Measurements from ENCODE around the gene NPAS2. TPM values are rescaled to one million over a fixed set of nuclear protein-coding genes. Genes with fewer than 3 reads are reported as not detected.

NPAS2 gene
- total RNA-seq, 1 experiment from 2014 or later = not detected

GRCh38 chr2:100832885-100833284 is 12.9 kb downstream of the NPAS2 start:
- no peaks in the 10 kb centered on the region for H3K4me1 ChIP-seq (ENCODE audit: low read length)
- DNase-seq = no peak
- H3K36me3 ChIP-seq (ENCODE audit: insufficient read depth, low read length) = no peaks in the 10 kb centered on the region
- no peak overlapping the region for H3K4me2 ChIP-seq (ENCODE audit: low read depth, low read length, poor library complexity, severe bottlenecking)
- no peak overlapping the region for H3K27ac ChIP-seq (ENCODE audit: low read length)
- no peak overlapping the region for H2AFZ ChIP-seq (ENCODE audit: low read length)
- H3K79me2 ChIP-seq (ENCODE audit: low read length) = no peaks in the 10 kb centered on the region
- no peaks in the 10 kb centered on the region for H4K20me1 ChIP-seq (ENCODE audit: insufficient read depth, low read depth, low read length)
- no peaks in the 10 kb centered on the region for H3K27me3 ChIP-seq (ENCODE audit: low read length)
- H3K4me3 ChIP-seq (ENCODE audit: low read length) = no peak overlapping the region
- no peaks in the 10 kb centered on the region for H3K9me3 ChIP-seq (ENCODE audit: low read length)
- no peaks in the 10 kb centered on the region for H3K9me2 ChIP-seq (replicated peaks; ENCODE audit: insufficient read depth, low read length)
- H3K9ac ChIP-seq (ENCODE audit: low read length) = no peak overlapping the region

DNA sequence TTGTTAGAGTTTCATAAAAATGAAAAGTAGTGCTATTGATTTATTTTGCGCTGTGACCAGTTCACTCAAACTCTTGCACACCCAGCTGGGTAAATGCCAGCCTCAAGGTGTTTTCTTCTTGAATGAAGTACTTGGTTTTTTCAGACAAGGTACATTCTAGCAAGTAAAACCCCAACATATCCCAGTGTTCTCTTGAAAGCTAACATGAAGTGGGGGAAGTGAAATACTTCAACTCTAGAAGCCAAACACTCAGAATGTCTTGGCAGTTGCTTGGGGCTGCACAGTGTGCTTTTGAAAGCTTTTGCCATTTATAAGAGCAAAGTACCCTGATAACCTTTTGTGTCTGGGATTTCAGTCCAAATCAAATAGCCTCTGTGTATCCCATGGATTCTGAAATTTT is 13.4 kb downstream of the NPAS2 start:
- no peak overlapping the region for H2AFZ ChIP-seq (ENCODE audit: low read length)
- no peaks in the 10 kb centered on the region for H3K36me3 ChIP-seq (ENCODE audit: insufficient read depth, low read length)
- H3K79me2 ChIP-seq (ENCODE audit: low read length) = no peaks in the 10 kb centered on the region
- no peak overlapping the region for H3K9ac ChIP-seq (ENCODE audit: low read length)
- H3K27ac ChIP-seq (ENCODE audit: low read length) = no peak overlapping the region
- no peaks in the 10 kb centered on the region for H4K20me1 ChIP-seq (ENCODE audit: insufficient read depth, low read depth, low read length)
- no peaks in the 10 kb centered on the region for H3K27me3 ChIP-seq (ENCODE audit: low read length)
- no peak overlapping the region for H3K4me3 ChIP-seq (ENCODE audit: low read length)
- no peak for DNase-seq
- H3K9me3 ChIP-seq (ENCODE audit: low read length) = no peaks in the 10 kb centered on the region
- no peaks in the 10 kb centered on the region for H3K4me1 ChIP-seq (ENCODE audit: low read length)
- no peak overlapping the region for H3K4me2 ChIP-seq (ENCODE audit: low read depth, low read length, poor library complexity, severe bottlenecking)
- no peaks in the 10 kb centered on the region for H3K9me2 ChIP-seq (replicated peaks; ENCODE audit: insufficient read depth, low read length)

- Histone ChIP-seq H3K9me3 (ENCODE audit: low read length) (no peaks in the 10 kb centered on the region), H3K4me3 (ENCODE audit: low read length) (no peak overlapping the region), H3K36me3 (ENCODE audit: insufficient read depth, low read length) (no peaks in the 10 kb centered on the region), H2AFZ (ENCODE audit: low read length) (no peak overlapping the region), H3K4me1 (ENCODE audit: low read length) (no peaks in the 10 kb centered on the region), H3K4me2 (ENCODE audit: low read depth, low read length, poor library complexity, severe bottlenecking) (no peak overlapping the region), H3K27me3 (ENCODE audit: low read length) (no peaks in the 10 kb centered on the region), H3K9me2 (replicated peaks; ENCODE audit: insufficient read depth, low read length) (no peaks in the 10 kb centered on the region), H3K9ac (ENCODE audit: low read length) (no peak overlapping the region), H3K79me2 (ENCODE audit: low read length) (no peaks in the 10 kb centered on the region), H4K20me1 (ENCODE audit: insufficient read depth, low read depth, low read length) (no peaks in the 10 kb centered on the region), H3K27ac (ENCODE audit: low read length) (no peak overlapping the region)
- no peak for DNase-seq
Observed at GRCh38 chr2:100834221-100834620, 14.3 kb downstream of the NPAS2 start.

DNA sequence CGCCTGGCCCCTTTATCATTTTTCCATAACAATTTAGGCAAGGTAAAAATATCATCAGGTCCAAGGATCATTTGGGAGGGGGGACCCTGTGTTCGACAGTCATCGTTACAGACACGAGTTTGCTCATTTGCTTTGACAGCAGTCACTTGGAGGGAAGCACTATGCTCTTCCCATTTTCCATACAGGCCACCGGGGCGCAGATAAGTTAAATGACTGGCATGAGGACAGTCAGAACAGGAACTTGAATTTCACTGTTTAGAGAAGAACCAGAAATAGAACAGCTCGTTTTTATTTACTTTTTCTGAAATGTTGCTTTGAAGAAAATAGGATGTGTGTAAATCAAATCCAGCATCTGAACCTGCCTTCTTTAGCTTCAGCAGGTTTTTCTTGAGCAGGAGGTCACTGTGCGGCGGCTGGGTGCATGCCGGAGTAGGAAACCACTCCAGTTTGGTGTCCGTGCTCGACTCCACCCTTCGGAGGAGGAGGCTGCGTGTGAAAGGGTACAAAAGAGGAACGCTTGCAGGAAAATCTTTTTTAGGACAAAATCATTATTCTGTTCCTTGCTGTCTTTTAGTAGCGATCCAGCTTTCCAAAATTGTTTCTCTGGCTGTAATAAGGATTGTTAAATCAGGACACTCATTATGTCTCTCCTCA is 15.2 kb downstream of the NPAS2 start:
- no peak overlapping the region for H3K27ac ChIP-seq (ENCODE audit: low read length)
- H4K20me1 ChIP-seq (ENCODE audit: insufficient read depth, low read depth, low read length) = no peaks in the 10 kb centered on the region
- no peaks in the 10 kb centered on the region for H3K9me2 ChIP-seq (replicated peaks; ENCODE audit: insufficient read depth, low read length)
- no peak overlapping the region for H3K4me2 ChIP-seq (ENCODE audit: low read depth, low read length, poor library complexity, severe bottlenecking)
- no peak for DNase-seq
- no peaks in the 10 kb centered on the region for H3K79me2 ChIP-seq (ENCODE audit: low read length)
- H3K9ac ChIP-seq (ENCODE audit: low read length) = no peak overlapping the region
- H3K4me3 ChIP-seq (ENCODE audit: low read length) = no peak overlapping the region
- H3K9me3 ChIP-seq (ENCODE audit: low read length) = no peaks in the 10 kb centered on the region
- no peak overlapping the region for H2AFZ ChIP-seq (ENCODE audit: low read length)
- H3K4me1 ChIP-seq (ENCODE audit: low read length) = no peaks in the 10 kb centered on the region
- H3K27me3 ChIP-seq (ENCODE audit: low read length) = no peaks in the 10 kb centered on the region
- H3K36me3 ChIP-seq (ENCODE audit: insufficient read depth, low read length) = no peaks in the 10 kb centered on the region

- H3K9me2 ChIP-seq (replicated peaks; ENCODE audit: insufficient read depth, low read length) = no peaks in the 10 kb centered on the region
- H3K4me3 ChIP-seq (ENCODE audit: low read length) = no peak overlapping the region
- H3K27me3 ChIP-seq (ENCODE audit: low read length) = no peaks in the 10 kb centered on the region
- H3K79me2 ChIP-seq (ENCODE audit: low read length) = no peaks in the 10 kb centered on the region
- no peaks in the 10 kb centered on the region for H3K36me3 ChIP-seq (ENCODE audit: insufficient read depth, low read length)
- H4K20me1 ChIP-seq (ENCODE audit: insufficient read depth, low read depth, low read length) = no peaks in the 10 kb centered on the region
- H2AFZ ChIP-seq (ENCODE audit: low read length) = no peak overlapping the region
- no peaks in the 10 kb centered on the region for H3K4me1 ChIP-seq (ENCODE audit: low read length)
- DNase-seq = no peak
- no peak overlapping the region for H3K4me2 ChIP-seq (ENCODE audit: low read depth, low read length, poor library complexity, severe bottlenecking)
- H3K9ac ChIP-seq (ENCODE audit: low read length) = no peak overlapping the region
- H3K27ac ChIP-seq (ENCODE audit: low read length) = no peak overlapping the region
- H3K9me3 ChIP-seq (ENCODE audit: low read length) = no peaks in the 10 kb centered on the region
Observed at GRCh38 chr2:100840519-100840918, 20.6 kb downstream of the NPAS2 start.

DNA sequence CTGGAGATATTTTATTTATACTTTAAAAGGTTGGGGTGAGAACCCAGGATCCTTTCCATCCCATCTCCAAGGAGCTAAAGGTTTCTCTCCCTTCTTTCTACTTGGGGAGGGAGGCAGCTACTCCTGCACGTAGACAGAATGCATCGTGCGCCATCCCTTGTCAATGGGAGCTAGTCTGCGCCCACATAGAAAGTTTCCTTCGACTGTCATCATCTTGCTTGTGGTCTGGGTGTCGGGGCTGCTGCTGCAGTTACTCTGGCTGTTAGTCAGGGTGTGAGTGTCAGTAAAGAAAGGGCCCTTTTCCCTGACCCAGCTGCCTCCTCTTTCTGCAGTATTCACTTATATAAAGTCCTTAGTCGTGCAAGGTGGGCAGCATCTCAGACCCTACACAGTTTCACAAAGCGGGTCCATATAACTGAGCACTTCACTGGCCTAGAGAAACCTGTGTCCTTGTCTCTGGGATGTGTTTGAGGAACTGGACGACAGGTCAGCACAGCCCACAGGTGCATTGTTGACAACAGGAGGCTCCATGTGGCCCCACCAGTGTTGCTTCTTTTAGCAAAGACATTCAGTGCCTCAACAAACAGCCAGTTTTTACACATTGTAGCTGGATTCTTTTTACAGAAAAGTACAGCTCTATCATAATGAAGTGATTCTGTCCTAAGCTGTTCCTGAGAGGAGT is 22.4 kb downstream of the NPAS2 start:
- no peaks in the 10 kb centered on the region for H3K9me3 ChIP-seq (ENCODE audit: low read length)
- H3K9ac ChIP-seq (ENCODE audit: low read length) = no peak overlapping the region
- no peak for DNase-seq
- H3K36me3 ChIP-seq (ENCODE audit: insufficient read depth, low read length) = no peaks in the 10 kb centered on the region
- no peak overlapping the region for H3K4me3 ChIP-seq (ENCODE audit: low read length)
- H3K79me2 ChIP-seq (ENCODE audit: low read length) = no peaks in the 10 kb centered on the region
- no peaks in the 10 kb centered on the region for H3K27me3 ChIP-seq (ENCODE audit: low read length)
- no peak overlapping the region for H3K27ac ChIP-seq (ENCODE audit: low read length)
- H3K4me1 ChIP-seq (ENCODE audit: low read length) = no peaks in the 10 kb centered on the region
- H4K20me1 ChIP-seq (ENCODE audit: insufficient read depth, low read depth, low read length) = no peaks in the 10 kb centered on the region
- H3K4me2 ChIP-seq (ENCODE audit: low read depth, low read length, poor library complexity, severe bottlenecking) = no peak overlapping the region
- no peak overlapping the region for H2AFZ ChIP-seq (ENCODE audit: low read length)
- H3K9me2 ChIP-seq (replicated peaks; ENCODE audit: insufficient read depth, low read length) = no peaks in the 10 kb centered on the region

GRCh38 chr2:100844514-100844913 is 24.6 kb downstream of the NPAS2 start:
- H3K36me3 ChIP-seq (ENCODE audit: insufficient read depth, low read length) = no peaks in the 10 kb centered on the region
- no peak for DNase-seq
- no peaks in the 10 kb centered on the region for H3K9me2 ChIP-seq (replicated peaks; ENCODE audit: insufficient read depth, low read length)
- H3K9ac ChIP-seq (ENCODE audit: low read length) = no peak overlapping the region
- no peak overlapping the region for H3K4me3 ChIP-seq (ENCODE audit: low read length)
- no peak overlapping the region for H3K27ac ChIP-seq (ENCODE audit: low read length)
- no peaks in the 10 kb centered on the region for H3K79me2 ChIP-seq (ENCODE audit: low read length)
- H2AFZ ChIP-seq (ENCODE audit: low read length) = no peak overlapping the region
- no peaks in the 10 kb centered on the region for H3K4me1 ChIP-seq (ENCODE audit: low read length)
- H3K4me2 ChIP-seq (ENCODE audit: low read depth, low read length, poor library complexity, severe bottlenecking) = no peak overlapping the region
- H3K9me3 ChIP-seq (ENCODE audit: low read length) = no peaks in the 10 kb centered on the region
- H4K20me1 ChIP-seq (ENCODE audit: insufficient read depth, low read depth, low read length) = no peaks in the 10 kb centered on the region
- no peaks in the 10 kb centered on the region for H3K27me3 ChIP-seq (ENCODE audit: low read length)

DNA sequence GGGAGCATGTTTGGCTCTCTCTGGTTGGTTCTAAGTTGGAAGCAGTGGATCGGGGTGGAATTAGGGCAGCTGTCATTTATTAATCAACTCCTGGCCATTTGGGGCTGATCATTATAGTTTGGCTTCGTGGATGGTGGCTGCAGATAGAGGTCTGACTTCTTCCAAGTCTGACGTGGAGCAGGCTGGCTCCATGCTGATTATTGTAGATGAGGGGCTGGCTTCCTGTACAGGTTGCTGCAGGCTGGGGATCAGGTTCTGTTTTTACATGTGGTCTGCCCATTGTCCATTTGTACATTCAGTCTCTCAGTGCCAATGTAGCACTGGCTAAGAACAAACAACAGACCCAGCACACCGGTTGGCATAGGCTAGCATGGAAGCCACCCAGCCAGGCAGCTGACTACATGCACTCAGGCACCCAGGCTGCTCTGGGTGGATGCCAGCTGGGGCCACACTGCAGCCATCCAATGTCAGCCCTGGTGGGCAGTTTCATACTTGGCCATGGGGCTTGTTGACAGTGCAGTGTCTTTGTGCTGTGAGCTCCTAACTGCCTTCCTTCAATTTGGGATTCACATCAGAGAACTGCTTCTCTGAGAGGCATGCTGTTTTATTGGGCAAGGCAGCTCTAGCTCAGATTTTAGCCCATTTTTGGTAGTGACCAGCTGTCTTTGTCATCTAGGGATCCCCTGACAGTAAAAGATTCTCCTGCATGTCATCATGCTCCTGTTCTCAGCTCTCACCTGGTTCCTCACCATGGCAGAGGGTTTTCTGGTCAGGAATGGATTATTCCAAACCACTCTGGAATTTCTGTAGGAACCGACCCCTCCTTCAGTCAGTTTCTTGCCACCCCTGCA is 25.4 kb downstream of the NPAS2 start:
- H3K79me2 ChIP-seq (ENCODE audit: low read length) = no peaks in the 10 kb centered on the region

More for the DNA sequence above, 25.4 kb downstream of the NPAS2 start:
- Histone ChIP-seq H3K9ac (ENCODE audit: low read length) (no peak overlapping the region), H2AFZ (ENCODE audit: low read length) (no peak overlapping the region), H3K36me3 (ENCODE audit: insufficient read depth, low read length) (no peaks in the 10 kb centered on the region), H3K4me3 (ENCODE audit: low read length) (no peak overlapping the region), H4K20me1 (ENCODE audit: insufficient read depth, low read depth, low read length) (no peaks in the 10 kb centered on the region), H3K27ac (ENCODE audit: low read length) (no peak overlapping the region), H3K4me2 (ENCODE audit: low read depth, low read length, poor library complexity, severe bottlenecking) (no peak overlapping the region), H3K9me2 (replicated peaks; ENCODE audit: insufficient read depth, low read length) (no peaks in the 10 kb centered on the region), H3K9me3 (ENCODE audit: low read length) (no peaks in the 10 kb centered on the region), H3K27me3 (ENCODE audit: low read length) (no peaks in the 10 kb centered on the region), H3K4me1 (ENCODE audit: low read length) (no peaks in the 10 kb centered on the region)
- no peak for DNase-seq
